Dedifferentiated amniotic fluid mesenchymal stem cell (primary cell): Measurements from ENCODE around the gene MAZ.
A peak's percentile ranks its signal among the peaks of the same experiment; 100 is the strongest.
"Not testable (repeated sequence)": the region's sequence is repeated elsewhere in the genome, so short reads cannot be mapped to it uniquely, and the experiment has no call there.

ENCODE experiments used
- DNase-seq: peaks from one replicate; pipeline ENCODE4 v3.0.0-alpha.2; 2016; ENCODE audit errors: extremely low spot score

Gene MAZ

DNA sequence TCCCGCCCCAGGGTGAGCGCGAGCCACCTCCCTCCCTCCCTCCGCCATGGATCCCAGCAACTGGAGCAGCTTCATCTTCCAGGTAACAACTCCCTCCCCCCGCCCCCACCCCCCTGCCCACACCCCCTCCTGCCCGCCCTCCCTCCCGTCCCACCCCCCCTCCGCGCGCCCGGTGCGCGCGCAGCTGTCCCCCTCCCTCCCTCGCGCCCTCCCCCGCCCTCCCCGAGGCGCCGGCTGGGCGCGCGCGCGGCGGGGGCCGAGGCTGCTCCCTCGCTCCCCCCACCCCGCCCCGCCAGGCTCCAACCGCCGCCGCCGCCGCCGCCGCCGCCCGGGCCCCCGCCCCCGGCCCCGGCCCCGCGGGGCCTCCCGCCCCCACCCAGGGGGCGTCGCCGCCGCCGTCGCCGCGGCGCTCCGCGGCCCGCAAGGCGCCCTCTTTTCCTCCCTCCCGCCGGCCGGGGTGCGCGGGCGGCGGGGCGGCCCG lies at the start of gene MAZ:
TSS of gene MAZ (plus strand) at position 431 of the 481 bp plus-strand sequence. CDS start 173 bp downstream, outside the sequence.
- DNase-seq = peak; percentile 38

DNA sequence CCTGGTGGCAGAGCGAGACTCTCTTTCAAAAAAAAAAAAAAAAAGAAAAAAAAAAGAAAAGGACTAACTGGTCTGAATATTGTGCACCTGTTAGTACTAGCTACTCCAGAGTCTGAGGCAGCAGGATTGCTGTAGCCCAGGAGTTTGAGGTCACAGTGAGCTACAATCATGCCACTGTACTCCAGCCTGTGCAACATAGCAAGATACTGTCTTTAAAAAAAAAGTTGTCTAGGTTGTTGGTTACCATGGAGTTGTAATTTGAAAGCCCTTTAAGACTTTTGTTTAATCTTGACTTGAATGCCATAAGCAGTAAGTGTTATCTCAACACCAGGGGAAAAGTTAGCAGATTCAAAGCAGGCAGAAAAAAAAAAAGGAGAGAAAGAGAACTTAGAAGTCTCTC lies 49.7 kb upstream of the MAZ start:
- DNase-seq = no peak

DNA sequence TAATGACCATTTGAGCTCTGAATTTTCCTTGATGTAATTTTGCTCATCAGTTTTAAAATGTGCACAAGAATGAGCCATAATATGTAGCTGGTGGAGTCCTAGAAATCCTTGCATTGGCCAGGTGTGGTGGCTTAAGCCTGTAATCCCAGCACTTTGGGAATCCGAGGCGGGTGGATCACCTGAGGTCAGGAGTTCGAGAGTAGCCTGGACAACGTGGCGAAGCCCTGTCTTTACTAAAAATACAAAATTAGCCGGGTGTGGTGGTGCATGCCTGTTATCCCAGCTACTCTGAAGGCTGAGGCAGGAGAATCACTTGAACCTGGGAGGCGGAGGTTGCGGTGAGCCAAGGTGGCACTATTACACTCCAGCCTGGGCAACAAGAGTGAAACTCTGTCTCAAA lies 49.2 kb upstream of the MAZ start:
- not testable (repeated sequence) for DNase-seq

DNA sequence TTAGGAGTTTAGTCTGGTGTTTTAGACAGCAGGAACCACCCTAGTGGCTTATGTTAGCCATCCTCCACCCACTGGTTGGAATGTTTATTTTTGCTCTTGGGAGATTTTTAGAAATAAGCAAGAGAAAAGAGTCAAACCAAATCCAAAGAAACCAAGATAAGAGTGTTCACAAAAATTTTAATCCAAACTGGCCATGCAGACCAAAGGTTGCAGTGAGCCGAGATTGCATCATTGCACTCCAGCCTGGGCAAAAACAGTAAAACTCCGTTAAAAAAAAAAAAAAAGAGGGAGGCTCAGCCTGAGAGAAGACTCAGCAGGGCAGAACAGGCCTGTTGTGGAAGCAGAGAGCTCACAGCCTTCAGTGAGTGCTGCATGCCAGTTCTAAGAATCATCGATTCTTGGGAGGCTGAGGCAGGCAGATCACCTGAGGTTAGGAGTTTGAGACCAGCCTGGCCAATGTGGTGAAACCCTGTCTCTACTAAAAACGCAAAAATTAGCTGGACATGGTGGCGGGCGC lies 48.3 kb upstream of the MAZ start:
- peak; percentile 79 for DNase-seq

DNA sequence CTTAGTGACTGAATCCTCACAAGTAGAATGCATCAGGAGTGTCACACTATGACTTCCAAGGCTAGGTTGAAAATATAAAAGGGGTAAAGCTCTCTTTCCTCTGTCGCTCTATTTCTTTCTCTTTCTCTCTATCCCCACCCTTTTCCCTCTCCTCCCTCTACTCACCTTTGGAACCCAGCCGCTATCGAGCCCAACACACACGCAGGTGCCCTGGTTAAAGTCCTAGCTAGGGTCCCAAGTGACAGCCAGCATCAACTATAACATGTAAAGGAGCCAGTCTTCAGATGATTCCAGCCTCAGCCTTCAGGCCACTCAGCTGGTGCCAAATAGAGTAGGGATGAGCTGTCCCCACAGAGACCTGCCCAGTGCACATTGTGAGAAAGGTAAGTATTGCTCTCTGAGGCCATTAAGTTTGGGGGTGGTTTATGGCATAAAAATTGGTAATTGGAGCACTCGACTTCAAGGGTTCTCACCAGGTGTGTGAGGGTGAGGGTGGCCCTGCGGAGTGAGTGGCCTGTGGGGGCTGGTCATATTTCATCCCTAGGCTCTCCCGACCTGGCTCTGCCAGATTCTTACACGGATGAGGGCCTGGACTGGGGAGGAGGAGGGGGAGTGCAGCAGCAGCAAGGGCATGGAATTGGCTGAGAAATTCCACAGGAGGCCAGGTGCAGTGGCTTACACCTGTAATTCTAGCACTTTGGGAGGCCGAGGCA lies 45.6 kb upstream of the MAZ start:
- no peak for DNase-seq

DNA sequence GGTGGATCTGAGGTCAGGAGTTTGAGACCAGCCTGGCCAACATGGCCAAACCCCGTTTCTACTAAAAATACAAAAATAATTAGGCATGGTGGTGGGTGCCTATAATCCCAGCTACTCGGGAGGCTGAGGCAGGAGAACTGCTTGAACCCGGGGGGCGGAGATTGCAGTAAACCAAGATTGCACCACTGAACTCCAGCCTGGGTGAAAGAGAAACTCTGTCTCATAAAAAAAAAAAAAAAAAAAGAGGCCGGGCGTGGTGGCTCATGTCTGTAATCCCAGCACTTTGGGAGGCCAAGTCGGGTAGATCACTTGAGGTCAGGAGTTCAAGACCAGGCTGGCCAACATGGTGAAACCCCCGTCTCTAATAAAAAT lies 45.1 kb upstream of the MAZ start:
- DNase-seq = not testable (repeated sequence)

DNA sequence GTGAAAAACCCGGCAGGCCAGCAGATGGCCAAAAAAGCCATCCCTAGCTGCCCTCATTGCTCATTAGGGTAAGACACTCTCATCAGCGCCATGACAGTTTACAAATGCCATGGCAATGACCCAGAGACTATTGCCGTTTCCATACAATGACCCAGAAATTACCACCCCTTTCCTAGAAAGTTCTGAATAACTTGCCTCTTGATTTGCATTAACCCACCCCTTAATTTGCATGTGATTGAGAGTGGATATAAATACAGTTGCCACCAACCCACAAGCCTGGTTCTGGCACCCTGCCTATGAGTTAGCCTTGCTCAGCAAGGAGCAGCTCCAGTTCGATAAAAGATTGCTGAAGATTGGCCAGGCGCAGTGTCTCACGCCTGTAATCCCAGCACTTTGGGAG lies 44.4 kb upstream of the MAZ start:
- no peak for DNase-seq

DNA sequence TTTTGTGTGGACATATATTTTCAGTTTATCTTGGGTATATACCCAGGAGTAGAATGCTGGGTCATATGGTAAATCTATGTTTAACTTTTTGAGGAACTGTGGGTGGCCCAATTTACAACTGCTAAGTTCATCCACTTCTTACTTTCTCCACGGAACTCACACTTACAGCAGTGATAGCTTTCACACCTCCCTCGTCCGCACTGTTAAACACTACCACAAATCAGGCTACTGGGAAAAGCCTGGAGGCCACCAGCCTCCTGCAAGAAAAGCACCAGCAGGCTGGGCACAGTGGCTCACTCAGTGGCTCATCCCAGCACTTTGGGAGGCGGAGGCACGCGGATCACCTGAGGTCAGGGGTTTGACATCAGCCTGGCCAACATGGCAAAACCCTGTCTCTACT lies 43.0 kb upstream of the MAZ start:
- DNase-seq = no peak

DNA sequence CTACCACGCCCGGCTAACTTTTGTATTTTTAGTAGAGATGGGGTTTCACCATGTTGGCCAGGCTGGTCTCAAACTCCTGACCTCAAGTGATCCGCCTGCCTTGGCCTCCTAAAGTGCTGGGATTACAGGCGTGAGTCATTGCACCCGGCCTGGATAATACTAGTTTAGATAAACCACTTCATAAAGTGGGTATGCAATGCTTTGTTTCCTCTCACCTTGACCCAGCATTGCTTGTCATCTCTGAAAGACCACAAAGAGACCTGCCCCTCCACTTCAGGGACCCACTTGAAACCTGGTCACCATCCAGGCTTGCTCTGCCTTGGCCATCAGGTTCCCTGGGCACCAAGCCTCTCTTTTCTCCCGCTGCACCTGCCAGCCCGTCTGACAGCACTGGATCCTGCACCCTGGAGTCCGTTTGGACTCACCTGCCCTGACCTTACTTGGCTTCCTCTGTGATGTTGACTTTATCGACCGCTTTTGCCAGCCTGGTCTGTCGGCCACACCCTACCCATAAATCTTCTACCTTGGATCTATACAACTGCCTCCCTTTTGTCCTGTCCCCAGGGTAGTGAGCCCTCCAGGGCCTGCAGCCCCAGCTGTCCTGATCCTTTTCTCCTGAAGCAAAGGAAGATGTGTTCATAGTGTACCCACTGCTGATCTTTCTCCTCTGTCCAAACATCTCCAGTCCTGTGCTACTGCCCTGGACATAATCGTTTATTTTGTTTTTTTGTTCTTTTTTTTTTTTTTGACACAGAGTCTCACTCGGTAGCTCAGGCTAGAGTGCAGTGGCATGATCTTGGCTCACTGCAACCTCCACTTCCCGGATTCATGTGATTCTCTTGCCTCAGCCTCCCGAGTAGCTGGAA lies 40.9 kb upstream of the MAZ start:
- no peak for DNase-seq

DNA sequence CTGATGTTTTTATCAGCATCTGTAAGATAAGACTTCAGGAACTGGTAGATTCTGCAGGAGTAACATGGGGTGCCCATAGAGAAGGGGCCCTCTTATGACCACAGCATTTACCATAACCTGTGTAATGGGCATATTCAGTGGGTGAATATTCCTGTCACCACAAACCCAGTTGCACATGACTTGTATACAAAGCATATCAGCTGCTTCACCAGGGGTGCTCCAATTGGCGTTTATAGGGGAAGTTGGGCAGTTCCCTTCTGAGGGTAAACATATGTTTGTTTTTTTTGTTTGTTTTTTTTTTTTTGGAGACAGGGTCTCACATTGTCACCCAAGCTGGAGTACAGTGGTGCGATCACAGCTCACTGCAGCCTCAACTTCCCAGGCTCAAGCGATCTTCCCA lies 39.8 kb upstream of the MAZ start:
- DNase-seq = no peak

DNA sequence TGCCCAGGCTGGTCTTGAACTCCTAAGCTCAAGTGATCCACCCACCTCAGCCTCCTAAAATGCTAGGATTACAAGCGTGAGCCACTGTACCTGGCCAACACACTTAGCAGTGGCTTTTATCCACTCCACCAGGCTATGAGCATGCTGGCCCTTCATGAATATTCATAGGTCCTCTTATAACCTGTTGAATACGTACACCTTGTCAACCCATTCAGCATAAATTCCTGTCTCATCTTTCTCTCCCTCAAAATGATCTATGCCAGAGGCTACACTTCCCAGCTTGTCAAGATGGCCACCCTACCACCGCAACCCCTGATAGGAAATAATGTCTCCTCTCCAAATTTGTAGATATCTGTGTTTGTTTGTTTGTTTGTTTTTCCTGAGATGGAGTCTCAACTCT lies 39.3 kb upstream of the MAZ start:
- DNase-seq = no peak

DNA sequence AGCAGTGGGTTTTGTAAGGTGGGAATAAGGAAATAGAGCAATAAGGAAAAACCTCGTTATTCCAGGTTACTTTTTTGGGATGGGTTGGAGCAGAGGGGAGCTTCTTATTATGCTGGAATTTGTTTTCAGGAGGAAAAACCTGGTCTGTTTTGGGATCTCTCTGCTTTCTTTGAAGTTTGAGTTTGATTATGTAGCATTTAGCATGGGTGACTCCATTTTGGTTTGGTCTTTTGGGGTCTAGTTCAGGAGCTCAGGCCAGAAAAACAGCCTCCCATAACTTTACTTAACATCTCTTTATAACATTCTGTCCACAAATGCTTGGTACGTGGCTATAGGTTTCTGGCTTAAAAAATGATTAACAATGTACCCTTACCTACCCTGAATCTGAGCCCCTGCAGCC lies 36.8 kb upstream of the MAZ start:
- no peak for DNase-seq

DNA sequence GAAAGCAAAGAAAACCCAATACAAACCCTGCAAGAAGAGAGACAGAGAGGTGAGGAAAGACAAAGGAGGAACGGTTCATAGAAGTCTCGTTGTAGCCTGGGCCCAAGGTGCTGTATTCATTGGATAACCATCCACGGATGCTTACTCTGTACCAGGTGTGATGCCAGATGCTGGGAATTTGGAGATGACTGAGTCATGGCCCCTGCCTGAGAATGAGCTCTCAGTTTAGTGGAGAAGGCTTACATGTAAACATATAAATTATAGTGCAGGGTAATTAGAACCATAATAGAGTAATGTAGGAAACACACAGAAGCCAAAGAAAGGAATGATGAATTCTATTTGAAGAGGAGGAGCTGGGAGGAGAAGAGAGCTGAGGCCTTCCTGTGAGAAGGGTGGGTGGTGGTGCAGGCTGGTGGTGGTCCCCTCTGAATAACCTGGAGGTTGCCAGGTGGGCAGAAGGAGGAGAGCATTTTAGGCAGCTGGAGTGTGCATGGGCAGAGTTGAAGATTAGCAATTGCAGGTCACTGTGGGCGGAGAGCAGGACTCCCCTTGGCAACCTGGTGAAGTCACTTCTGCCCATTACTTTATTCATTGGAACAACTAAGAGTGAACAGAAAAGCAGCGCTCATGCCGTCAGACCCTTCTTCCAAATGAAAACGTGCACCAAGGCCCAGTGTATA lies 35.9 kb upstream of the MAZ start:
- no peak for DNase-seq

DNA sequence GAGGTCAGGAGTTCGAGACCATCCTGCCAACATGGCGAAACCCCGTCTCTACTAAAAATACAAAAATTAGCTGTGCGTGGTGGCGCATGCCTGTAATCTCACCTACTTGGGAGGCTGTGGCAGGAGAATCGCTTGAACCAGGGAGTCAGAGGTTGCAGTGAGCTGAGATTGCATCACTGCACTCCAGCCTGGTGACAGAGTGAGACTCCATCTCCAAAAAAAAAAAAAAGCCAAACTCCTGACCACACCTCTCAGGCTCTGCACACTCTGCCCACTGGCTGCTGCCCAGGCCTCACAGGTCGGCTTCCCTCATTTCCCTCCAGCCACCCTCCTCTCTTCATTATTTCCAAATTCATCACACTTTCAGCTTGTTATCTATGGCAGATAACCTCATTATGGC lies 34.0 kb upstream of the MAZ start:
- not testable (repeated sequence) for DNase-seq

DNA sequence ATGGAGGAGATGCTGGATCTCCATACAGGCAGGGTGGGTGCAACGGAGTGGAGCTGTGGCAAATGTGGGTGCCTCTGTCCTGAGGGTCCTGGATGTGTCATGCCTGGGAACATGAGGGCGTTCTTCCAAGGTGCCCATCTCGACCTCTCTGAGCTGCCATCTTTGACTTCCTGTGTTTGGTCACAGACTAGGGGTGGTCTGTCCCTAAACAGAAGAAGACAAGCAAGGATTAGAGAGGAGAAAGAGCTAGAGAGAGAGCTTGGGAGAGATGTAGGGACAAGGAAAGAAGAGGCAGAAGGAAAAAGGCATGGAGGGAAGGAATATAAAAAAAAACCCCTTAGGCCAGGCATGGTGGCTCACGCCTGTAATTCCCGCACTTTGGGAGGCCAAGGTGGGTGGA lies 31.6 kb upstream of the MAZ start:
- no peak for DNase-seq

DNA sequence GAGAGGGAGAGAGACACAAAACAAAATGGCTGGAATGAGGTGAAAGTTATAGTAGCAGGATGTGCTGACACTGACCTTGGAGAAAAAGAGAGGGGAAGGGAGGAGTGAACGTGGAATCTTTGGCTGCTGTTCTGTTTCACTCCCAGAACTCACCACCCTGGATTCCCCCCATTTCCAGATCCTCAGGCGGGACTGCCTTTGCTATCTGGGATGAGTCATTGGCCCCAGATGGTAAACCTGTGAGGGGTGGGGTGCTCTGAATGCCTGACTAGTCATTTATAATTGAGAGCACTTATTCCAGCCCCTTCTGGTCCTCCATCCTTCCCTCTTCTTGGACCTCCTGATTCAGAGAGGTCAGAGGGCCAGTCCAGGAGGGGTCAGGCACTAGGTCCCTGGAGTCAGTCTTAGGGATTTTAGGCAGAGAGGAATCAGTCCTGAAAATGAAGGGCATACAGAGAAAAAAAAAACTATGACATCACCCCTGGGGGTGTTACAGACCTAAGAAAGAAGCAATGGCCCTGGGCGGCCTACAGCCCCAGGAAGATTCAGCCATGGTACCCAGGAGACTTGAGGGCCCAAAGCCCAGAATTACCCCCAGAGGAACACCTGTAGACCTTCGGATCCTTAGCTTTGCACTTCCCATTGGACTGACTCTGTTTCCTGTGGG lies 30.5 kb upstream of the MAZ start:
- DNase-seq = no peak

DNA sequence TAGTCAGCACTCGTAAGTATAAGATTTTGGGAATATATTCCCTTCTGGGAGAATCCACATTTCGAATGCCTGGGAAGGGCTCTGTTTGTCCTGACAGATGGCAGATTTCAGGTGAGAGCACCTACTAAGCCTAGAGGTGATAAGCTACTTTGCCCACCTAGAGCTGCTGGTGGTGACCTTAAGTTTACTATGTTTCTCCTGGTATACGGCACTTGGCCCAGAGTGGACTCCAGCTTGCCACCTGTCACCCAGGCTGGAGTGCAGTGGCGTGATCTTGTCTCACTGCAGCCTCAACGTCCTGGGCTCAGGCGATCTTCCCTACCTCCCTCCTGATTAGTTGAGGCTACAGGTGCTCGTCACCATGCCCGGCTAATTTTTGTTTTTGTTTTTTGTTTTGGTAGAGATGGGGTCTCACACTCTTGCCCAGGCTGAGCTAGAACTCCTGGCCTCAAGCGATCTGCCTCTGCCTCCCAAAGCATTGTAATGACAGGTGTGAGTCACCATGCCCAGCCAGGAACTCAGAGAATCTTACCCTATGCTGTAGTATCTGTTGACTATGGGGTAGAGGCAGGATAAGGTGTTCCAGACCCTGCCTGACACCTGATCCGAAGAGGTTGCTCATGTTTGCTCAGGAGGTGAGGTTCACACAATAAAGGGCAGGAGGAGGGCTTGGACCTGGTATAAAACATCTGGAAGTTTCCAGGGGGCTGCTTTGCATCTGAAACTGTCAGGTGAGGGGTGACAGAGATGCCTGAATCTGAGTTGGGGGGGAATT lies 28.6 kb upstream of the MAZ start, which contains the start of gene ZG16:
TSS of gene ZG16 (plus strand) at position 681 of the 775 bp plus-strand sequence. CDS start 1,011 bp downstream, outside the sequence.
- DNase-seq = no peak

DNA sequence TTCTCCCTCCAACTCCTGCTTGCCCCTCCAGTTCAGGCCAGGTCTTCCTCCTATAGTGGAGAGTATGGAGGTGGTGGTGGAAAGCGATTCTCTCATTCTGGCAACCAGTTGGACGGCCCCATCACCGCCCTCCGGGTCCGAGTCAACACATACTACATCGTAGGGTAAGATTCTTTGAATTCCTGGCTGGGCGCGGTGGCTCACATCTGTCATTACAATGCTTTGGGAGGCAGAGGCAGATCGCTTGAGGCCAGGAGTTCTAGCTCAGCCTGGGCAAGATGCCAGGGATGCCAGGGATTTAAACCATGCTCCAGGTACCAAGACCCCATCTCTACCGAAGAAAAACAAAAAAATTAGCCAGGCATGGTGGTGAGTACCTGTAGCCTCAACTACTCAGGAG lies 26.9 kb upstream of the MAZ start:
- DNase-seq = no peak

DNA sequence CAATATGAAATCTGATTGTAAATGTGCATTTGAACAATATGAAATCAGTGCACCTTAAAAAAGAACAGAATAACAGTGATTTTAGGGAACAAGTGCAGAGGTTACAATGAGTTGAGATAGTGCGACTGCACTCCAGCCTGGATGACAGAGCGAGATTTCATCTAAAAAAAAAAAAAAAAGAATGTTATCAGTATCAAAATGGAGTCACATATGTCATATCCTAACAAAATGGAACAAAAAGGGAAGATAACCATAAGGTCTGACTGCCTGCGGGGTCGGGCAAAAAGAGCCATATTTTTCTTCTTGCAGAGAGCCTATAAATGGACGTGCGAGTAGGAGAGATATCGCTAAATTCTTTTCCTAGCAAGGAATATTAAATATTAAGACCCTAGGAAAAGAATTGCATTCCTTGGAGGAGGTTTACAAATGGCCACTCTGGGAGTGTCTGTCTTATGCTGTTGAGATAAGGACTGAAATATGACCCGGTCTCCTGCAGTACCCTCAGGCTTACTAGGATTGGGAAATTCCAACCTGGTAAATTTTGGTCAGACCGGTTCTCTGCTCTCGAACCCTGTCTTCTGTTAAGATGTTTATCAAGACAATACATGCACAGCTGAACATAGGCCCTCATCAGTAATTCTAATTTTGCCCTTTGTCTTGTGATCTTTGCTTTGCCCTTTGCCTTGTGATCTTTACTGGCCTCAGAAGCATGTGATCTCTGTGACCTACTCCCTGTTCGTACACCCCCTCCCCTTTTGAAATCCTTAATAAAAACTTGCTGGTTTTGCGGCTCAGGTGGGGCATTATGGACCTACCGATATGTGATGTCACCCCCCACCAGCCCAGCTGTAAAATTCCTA lies 23.0 kb upstream of the MAZ start:
- DNase-seq = not testable (repeated sequence)

DNA sequence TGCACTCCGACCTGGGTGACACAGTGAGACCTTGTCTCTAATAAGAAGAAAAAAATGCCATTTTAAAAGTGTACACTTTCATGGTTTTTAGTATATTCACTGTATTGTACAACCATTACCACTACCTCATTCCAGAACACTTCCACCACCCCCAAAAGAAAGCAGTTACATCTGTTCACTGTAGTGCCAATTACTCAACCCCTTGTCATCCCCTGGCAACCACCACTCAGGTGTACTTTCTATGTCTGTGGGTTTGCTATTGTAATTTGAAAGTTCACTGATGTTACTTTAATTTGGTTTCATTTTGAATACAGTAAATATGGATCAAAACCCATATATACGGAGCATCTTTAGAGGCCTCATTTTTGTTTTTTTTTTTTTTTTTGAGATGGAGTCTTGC lies 22.2 kb upstream of the MAZ start:
- no peak for DNase-seq
